H1 (cell line): Measurements from ENCODE around the gene BCAR1. TPM values are rescaled to one million over a fixed set of nuclear protein-coding genes. Genes with fewer than 3 reads are reported as not detected.
"Not testable (repeated sequence)": the region's sequence is repeated elsewhere in the genome, so short reads cannot be mapped to it uniquely, and the experiment has no call there.

Experiments used
- CTCF ChIA-PET: fragments of 300-600 bp; sonication (Branson Sonifier 250); formaldehyde crosslinking; loops from one replicate; lab custom pipeline; 2021; ENCODE audit not compliant: partially characterized antibody; lab: Charles Lee
- POLR2A ChIA-PET: fragments of 300-600 bp; sonication (Branson Sonifier 250); formaldehyde crosslinking; loops from one replicate; lab custom pipeline; 2021; ENCODE audit warnings: inconsistent platforms; ENCODE audit not compliant: partially characterized antibody; lab: Charles Lee
- DNase-seq, 2 experiments: peaks; one replicate each; pipeline versions ENCODE4 v3.0.0 to v3.0.0-alpha.2; 2010 to 2022; ENCODE audit warnings: low spot score in 2 of 2, low read depth in 1 of 2, mixed read lengths in 1 of 2
- FAIRE-seq: peaks from 2 replicates; lab custom pipeline; 2011; peaks lifted over from hg19 to GRCh38; lab: Jason Lieb, UNC
- H2AFZ ChIP-seq: 2 replicates; pipeline ENCODE4 v1.8.1; 2012; ENCODE audit warnings: low read length, inconsistent platforms
- H2AK5ac ChIP-seq: 2 replicates; pipeline ENCODE4 v1.6.1; 2013; ENCODE audit warnings: low read depth, low read length
- H2BK120ac ChIP-seq: replicated peaks from 2 replicates; pipeline ENCODE3; 2013; ENCODE audit warnings: low read depth, low read length, inconsistent platforms
- H2BK12ac ChIP-seq: 2 replicates; pipeline ENCODE4 v1.6.1; 2013; ENCODE audit warnings: low read depth, low read length
- H2BK15ac ChIP-seq: 2 replicates; pipeline ENCODE4 v1.6.1; 2013; ENCODE audit warnings: low read length
- H2BK20ac ChIP-seq: 2 replicates; pipeline ENCODE4 v1.6.1; 2013; ENCODE audit warnings: low read length
- H2BK5ac ChIP-seq: 2 replicates; pipeline ENCODE4 v1.6.1; 2013; ENCODE audit warnings: low read depth, low read length
- H3K14ac ChIP-seq: 2 replicates; pipeline ENCODE4 v1.6.1; 2013; ENCODE audit warnings: inconsistent platforms; ENCODE audit not compliant: insufficient read length
- H3K18ac ChIP-seq: 2 replicates; pipeline ENCODE4 v1.6.1; 2013; ENCODE audit warnings: low read length; ENCODE audit errors: extremely low read depth
- H3K23ac ChIP-seq: 2 replicates; pipeline ENCODE4 v1.6.1; 2013; ENCODE audit warnings: inconsistent platforms; ENCODE audit not compliant: insufficient read length
- H3K23me2 ChIP-seq: 2 replicates; pipeline ENCODE4 v1.6.1; 2013; ENCODE audit warnings: low read depth, low read length
- H3K27ac ChIP-seq: 2 replicates; pipeline ENCODE4 v1.6.1; 2011; ENCODE audit warnings: low read depth, low read length, inconsistent platforms
- H3K27me3 ChIP-seq, 4 experiments: replicated peaks in 1 of 4; 1 replicate in 1 of 4; 2 replicates in 3 of 4; pipeline versions ENCODE4 v1.6.1 to v1.8.1; 2011 to 2013; ENCODE audit warnings: low read length in 3 of 4, mild to moderate bottlenecking in 3 of 4, inconsistent platforms in 2 of 4, mixed read lengths in 2 of 4, moderate library complexity in 1 of 4; ENCODE audit not compliant: control insufficient read depth in 3 of 4, insufficient read depth in 3 of 4; ENCODE audit errors: extremely low read depth in 1 of 4
- H3K36me3 ChIP-seq, 4 experiments: 2 replicates each; pipeline versions ENCODE4 v1.6.1 to v1.8.1; 2011 to 2013; ENCODE audit warnings: mild to moderate bottlenecking in 4 of 4, low read length in 3 of 4, moderate library complexity in 2 of 4, control low read depth in 1 of 4, inconsistent platforms in 1 of 4; ENCODE audit not compliant: insufficient read depth in 4 of 4, control insufficient read depth in 2 of 4
- H3K4ac ChIP-seq: replicated peaks from 2 replicates; pipeline ENCODE3; 2013; ENCODE audit warnings: low read length, low read depth, mixed read lengths, inconsistent platforms; ENCODE audit not compliant: insufficient read length
- H3K4me1 ChIP-seq, 4 experiments: replicated peaks in 1 of 4; 1 replicate in 1 of 4; 2 replicates in 3 of 4; pipeline versions ENCODE4 v1.6.1 to v1.8.1; 2011 to 2013; ENCODE audit warnings: low read length in 3 of 4, inconsistent platforms in 2 of 4, mixed read lengths in 1 of 4; ENCODE audit not compliant: insufficient read depth in 4 of 4, control insufficient read depth in 3 of 4
- H3K4me2 ChIP-seq, 2 experiments: 2 replicates each; pipeline versions ENCODE4 v1.6.1 to v1.8.1; 2011 to 2013; ENCODE audit warnings: low read depth in 2 of 2, low read length in 2 of 2, control low read depth in 1 of 2, inconsistent platforms in 1 of 2, mild to moderate bottlenecking in 1 of 2; ENCODE audit not compliant: insufficient read depth in 1 of 2
- H3K4me3 ChIP-seq, 4 experiments: fragments of 200-600, 300-600 bp in 1 of 4; sonication (generic), shearing (Covaris generic), sonication (Bioruptor Twin) in 1 of 4; 2 replicates each; pipeline versions ENCODE4 v1.5.1 to v1.8.1; 2011 to 2016; ENCODE audit warnings: low read length in 4 of 4, low read depth in 3 of 4, control low read depth in 2 of 4, inconsistent platforms in 2 of 4, mild to moderate bottlenecking in 2 of 4, mixed read lengths in 1 of 4, moderate library complexity in 1 of 4; ENCODE audit not compliant: insufficient read depth in 2 of 4; ENCODE audit errors: extremely low read depth in 1 of 4
- H3K56ac ChIP-seq: replicated peaks from 2 replicates; pipeline ENCODE3; 2013; ENCODE audit warnings: low read depth, mild to moderate bottlenecking, mixed read lengths, low read length, inconsistent platforms; ENCODE audit not compliant: insufficient read length
- H3K79me1 ChIP-seq: 2 replicates; pipeline ENCODE4 v1.6.1; 2013; ENCODE audit warnings: low read depth, low read length, control low read depth
- H3K79me2 ChIP-seq, 2 experiments: 2 replicates each; pipeline versions ENCODE4 v1.6.1 to v1.8.1; 2012 to 2013; ENCODE audit warnings: low read length in 2 of 2, mild to moderate bottlenecking in 2 of 2, inconsistent platforms in 1 of 2; ENCODE audit not compliant: insufficient read depth in 2 of 2, control insufficient read depth in 1 of 2
- H3K9ac ChIP-seq, 4 experiments: replicated peaks in 1 of 4; 1 replicate in 1 of 4; 2 replicates in 3 of 4; pipeline versions ENCODE4 v1.6.1 to v1.8.1; 2011 to 2013; ENCODE audit warnings: low read depth in 3 of 4, low read length in 3 of 4, control low read depth in 2 of 4, mild to moderate bottlenecking in 2 of 4, moderate library complexity in 2 of 4, inconsistent platforms in 1 of 4; ENCODE audit errors: extremely low read depth in 1 of 4
- H3K9me3 ChIP-seq, 2 experiments: 2 replicates each; pipeline versions ENCODE4 v1.6.1 to v1.8.1; 2012 to 2013; ENCODE audit warnings: mild to moderate bottlenecking in 2 of 2, moderate library complexity in 2 of 2, control low read depth in 1 of 2, inconsistent platforms in 1 of 2, low read depth in 1 of 2, low read length in 1 of 2, mixed read lengths in 1 of 2; ENCODE audit not compliant: insufficient read depth in 2 of 2
- H4K20me1 ChIP-seq, 2 experiments: replicated peaks in 1 of 2; 2 replicates each; pipeline versions ENCODE3 to v1.8.1; 2011 to 2013; ENCODE audit warnings: inconsistent platforms in 2 of 2, low read length in 2 of 2, mild to moderate bottlenecking in 1 of 2; ENCODE audit not compliant: insufficient read depth in 2 of 2, control insufficient read depth in 1 of 2
- H4K5ac ChIP-seq: 2 replicates; pipeline ENCODE4 v1.6.1; 2013; ENCODE audit warnings: low read length, low read depth, mixed read lengths, inconsistent platforms; ENCODE audit not compliant: insufficient read length
- H4K8ac ChIP-seq: 2 replicates; pipeline ENCODE4 v1.8.0; 2013; ENCODE audit warnings: mild to moderate bottlenecking, moderate library complexity, low read length, inconsistent platforms; ENCODE audit not compliant: insufficient read depth; ENCODE audit errors: extremely low read depth
- H4K91ac ChIP-seq: replicated peaks from 2 replicates; pipeline ENCODE3; 2013; ENCODE audit warnings: low read length, mixed read lengths, inconsistent platforms; ENCODE audit not compliant: insufficient read length
- WGBS, 2 experiments: shearing (Covaris generic) in 1 of 2; methylation state at CpG; one replicate each; pipeline versions ENCODE4 v1.1.6 to v1.1.7; 2013 to 2015; ENCODE audit warnings: low lambda C conversion rate in 2 of 2, mixed read lengths in 2 of 2, inconsistent platforms in 1 of 2, low coverage in 1 of 2, missing lambda C conversion rate in 1 of 2; ENCODE audit not compliant: insufficient replicate concordance in 2 of 2, insufficient coverage in 1 of 2, insufficient read length in 1 of 2; ENCODE audit errors: extremely low coverage in 1 of 2, missing lambda C conversion rate in 1 of 2; 5-methylcytosine and 5-hydroxymethylcytosine counted together
- polyA plus RNA-seq, 7 experiments: library from polyadenylated mRNA; depleted of rRNA in 3 of 7; stranded (reverse) in 5 of 7; unstranded in 2 of 7; fragments of >200 nt in 5 of 7; fragments of 200-250 nt in 2 of 7; gene quantifications; 1 replicate in 5 of 7; 2 replicates in 1 of 7; 4 replicates in 1 of 7; pipeline versions ENCODE4 v1.2.1 to v1.2.3, GENCODE V29; 2011 to 2013; ENCODE audit warnings: missing spikeins in 2 of 7, mixed read lengths in 2 of 7
- total RNA-seq: library from RNA; stranded (reverse); fragmentation: NEBNext Ultra II Directional; extraction: Animal tissue kit (Norgen Biotek cat#: 25700); gene quantifications from 2 replicates; pipeline ENCODE4 v1.2.1, GENCODE V29; 2021

BCAR1 gene
- total and polyA plus RNA-seq, 2 of the 8 experiments (the other 6 are each of a cell fraction or from before 2014, with no cell fraction given) = 59.8 to 105 TPM

DNA sequence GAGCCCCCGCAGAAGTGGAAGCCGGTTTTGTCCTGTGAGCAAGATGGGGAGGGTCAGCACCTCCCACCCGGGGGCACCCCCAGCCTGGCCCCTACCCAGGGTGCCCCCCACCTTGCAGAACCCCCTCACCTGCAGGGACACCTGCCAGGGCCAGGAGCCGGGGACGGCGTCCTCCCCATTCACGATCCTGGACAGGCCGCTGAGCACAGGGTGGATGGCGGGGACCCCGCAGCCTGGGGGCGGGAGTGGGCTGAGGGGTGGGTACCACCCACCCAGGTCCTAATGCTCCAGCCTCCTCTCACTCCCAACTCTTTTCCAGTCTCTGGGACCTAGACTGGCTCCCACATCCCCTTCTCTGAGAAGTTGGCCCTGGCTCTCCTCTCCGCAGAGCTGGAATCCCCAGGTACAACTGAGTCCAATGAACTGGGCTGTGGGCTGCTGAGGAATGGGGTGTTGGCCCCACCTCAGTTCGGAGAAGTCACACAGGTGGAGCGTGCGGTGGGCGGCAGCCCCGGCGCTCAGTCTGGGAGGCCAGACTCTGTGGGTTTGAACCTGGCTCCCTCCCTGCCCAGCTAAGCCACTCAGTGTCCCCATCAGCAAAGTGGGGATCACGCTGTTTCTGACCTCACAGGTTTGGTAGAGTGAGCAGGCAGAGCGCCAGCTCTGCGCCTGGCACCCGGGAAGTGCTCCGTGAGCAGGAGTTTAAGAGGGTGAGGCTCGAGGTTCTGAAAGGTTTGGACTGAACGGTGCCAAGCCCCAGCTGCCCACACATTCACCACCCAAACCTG, 45.3 kb downstream of the BCAR1 start:
- WGBS, 2 experiments = 94% methylated on average over 14 of the region's 25 CpGs; no CpG with 5 or more reads in 1 of the 2 experiments
- not testable (repeated sequence) for H4K5ac ChIP-seq, H2BK12ac ChIP-seq, H3K27ac ChIP-seq, H3K23ac ChIP-seq, H3K18ac ChIP-seq, H2AK5ac ChIP-seq, H3K9me3 ChIP-seq, H4K20me1 ChIP-seq, H3K4me2 ChIP-seq, FAIRE-seq, H3K9ac ChIP-seq, H3K79me1 ChIP-seq, DNase-seq, H3K4me3 ChIP-seq, H3K56ac ChIP-seq, H2BK120ac ChIP-seq, H2BK5ac ChIP-seq, H2AFZ ChIP-seq, H4K8ac ChIP-seq, H3K36me3 ChIP-seq, H3K23me2 ChIP-seq, H3K27me3 ChIP-seq, H3K4ac ChIP-seq, H3K4me1 ChIP-seq, H2BK15ac ChIP-seq, H3K79me2 ChIP-seq, H3K14ac ChIP-seq, H2BK20ac ChIP-seq, H4K91ac ChIP-seq
- ChIA-PET CTCF (interaction anchor here (1.5 kb wide), 2 partner anchors 21 to 28 kb away, joined by 6 to 8 read pairs; no protein-coding TSS in a partner anchor), POLR2A (interaction anchor here (0.7 to 7.1 kb wide), 6 partner anchors 20 to 60 kb away, joined by 3 to 115 read pairs (median 4); no protein-coding TSS in a partner anchor)

DNA sequence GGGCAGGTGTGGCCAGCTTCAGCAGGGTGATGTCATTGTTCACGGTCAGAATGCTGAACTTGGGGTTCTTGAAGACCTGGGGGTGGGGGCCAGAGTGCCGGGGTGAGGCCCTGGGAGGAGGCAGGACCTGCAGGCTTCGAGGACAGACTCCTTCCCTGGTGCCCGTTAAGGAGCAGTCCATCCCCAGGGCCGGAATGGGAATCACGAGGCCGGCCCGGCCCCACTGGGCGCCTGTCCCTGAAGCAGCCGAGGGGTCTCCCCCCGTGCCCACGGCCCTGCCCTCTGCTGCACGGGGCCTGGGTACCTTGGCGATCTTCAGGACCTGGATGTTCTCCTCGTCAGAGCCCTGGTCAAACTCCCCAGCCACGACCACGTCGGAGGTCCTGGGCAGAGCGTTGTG, 46.0 kb downstream of the BCAR1 start:
- H2BK12ac ChIP-seq, H3K9ac ChIP-seq, H4K20me1 ChIP-seq, H3K27ac ChIP-seq, H3K79me2 ChIP-seq, H4K91ac ChIP-seq, H3K79me1 ChIP-seq, H2BK20ac ChIP-seq, H3K4me2 ChIP-seq, H3K56ac ChIP-seq, DNase-seq, H3K4me3 ChIP-seq, CTCF ChIA-PET, H2AFZ ChIP-seq, FAIRE-seq, H4K5ac ChIP-seq, H3K4ac ChIP-seq, H3K27me3 ChIP-seq, H2AK5ac ChIP-seq, H4K8ac ChIP-seq, H3K18ac ChIP-seq, H2BK120ac ChIP-seq, H3K4me1 ChIP-seq, H3K23ac ChIP-seq, H3K36me3 ChIP-seq, H3K9me3 ChIP-seq, H3K14ac ChIP-seq, H3K23me2 ChIP-seq, POLR2A ChIA-PET, H2BK15ac ChIP-seq, H2BK5ac ChIP-seq: not testable (repeated sequence)
- WGBS, 2 experiments = no CpG with 5 or more reads among the region's 19 CpGs
